Ascending aorta (tissue), 2 donors: ENCODE data around the gene RASL10A. TPM values are rescaled to one million over a fixed set of nuclear protein-coding genes. Genes with fewer than 3 reads are reported as not detected.
A peak's percentile ranks its signal among the peaks of the same experiment; 100 is the strongest.

Source experiments
- DNase-seq, 2 donors: peaks; one replicate each; pipeline ENCODE4 v3.0.0-alpha.2; 2019; ENCODE audit warnings: low spot score in 2 of 2
- H3K27ac ChIP-seq, 2 donors: fragments of 200-600 bp; sonication (generic); one replicate each; pipeline ENCODE4 v1.5.1; 2016 to 2017; ENCODE audit warnings: mild to moderate bottlenecking in 1 of 2
- H3K27me3 ChIP-seq: fragments of 200-600 bp; sonication (generic); one replicate; pipeline ENCODE4 v1.5.1; 2017
- H3K36me3 ChIP-seq, 2 donors: fragments of 200-600 bp; sonication (generic); one replicate each; pipeline ENCODE4 v1.5.1; 2016
- H3K4me1 ChIP-seq, 2 donors: fragments of 200-600 bp; sonication (generic); one replicate each; pipeline ENCODE4 v1.5.1; 2016 to 2017; ENCODE audit warnings: mild to moderate bottlenecking in 1 of 2
- H3K4me3 ChIP-seq, 2 donors: fragments of 200-600 bp; sonication (generic); one replicate each; pipeline ENCODE4 v1.5.1; 2016 to 2017; ENCODE audit warnings: mild to moderate bottlenecking in 1 of 2
- H3K9me3 ChIP-seq, 2 donors: fragments of 200-600 bp; sonication (generic); one replicate each; pipeline ENCODE4 v1.5.1; 2016
- intact Hi-C: fragments of 100-400 bp; cut with DNase I; formaldehyde crosslinking; loops from one replicate; pipeline ENCODE4 v1.15.1; 2023
- total RNA-seq: library from RNA; depleted of rRNA; stranded (reverse); fragments of >200 nt; gene quantifications from one replicate; pipeline ENCODE4 v1.1.0, GENCODE V29; 2016
- TF ChIP-seq, protein P1 (sequence below), 3 experiments: fragments of 200-600 bp in 2 of 3; fragments of 450-650 bp in 1 of 3; sonication (generic) in 2 of 3; IDR thresholded peaks; one replicate each; pipeline ENCODE4 v1.5.1; 2016 to 2019; ENCODE audit warnings: antibody characterized with exemption in 3 of 3, mild to moderate bottlenecking in 1 of 3, moderate library complexity in 1 of 3

The RASL10A gene
- total RNA-seq, 1 donor from 2014 or later: not detected

DNA sequence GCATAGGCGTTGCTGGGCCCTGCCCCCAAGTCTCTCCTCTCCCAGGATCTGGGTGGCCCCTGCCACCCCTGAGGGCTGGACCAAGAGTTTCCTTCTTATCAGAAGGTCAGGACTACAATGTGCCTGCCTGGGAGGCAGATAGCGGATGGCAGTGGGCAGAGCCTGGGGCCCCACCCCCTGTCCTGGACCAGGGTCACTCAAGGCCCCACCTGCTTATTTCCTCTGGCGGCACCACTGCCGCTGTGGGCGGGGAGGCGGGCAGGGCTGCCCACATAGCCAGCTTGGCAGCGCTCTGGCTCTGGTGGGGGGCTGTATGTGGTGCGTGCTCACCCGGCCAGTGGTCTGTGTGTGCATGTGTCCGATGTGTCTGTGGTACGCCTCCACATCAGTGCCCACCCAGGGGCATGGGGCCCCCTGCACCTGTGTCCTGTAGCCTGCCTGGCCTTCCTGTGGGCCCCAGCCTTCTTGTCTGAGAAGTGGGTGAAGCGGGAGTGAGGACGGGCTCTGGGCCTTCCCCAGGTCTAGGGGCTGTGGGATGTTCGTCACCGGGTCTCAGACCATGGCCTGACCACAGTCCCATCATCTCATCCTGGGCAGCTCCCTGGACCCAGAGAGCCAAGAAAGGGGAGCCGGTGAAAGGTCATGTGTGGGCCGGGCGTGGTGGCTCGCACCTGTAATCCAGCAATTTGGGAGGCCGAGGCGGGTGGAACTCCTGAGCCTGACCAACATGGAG lies 6.0 kb downstream of the RASL10A start:
- intact Hi-C loops: no loop called here
- H3K4me3 ChIP-seq: peak overlapping the region; percentile 2 to 80
- no peak for DNase-seq
- peaks cover 6% of the 10 kb centered on the region for H3K27me3 ChIP-seq
- no peaks in the 10 kb centered on the region for H3K9me3 ChIP-seq
- TF ChIP-seq, protein P1, sequence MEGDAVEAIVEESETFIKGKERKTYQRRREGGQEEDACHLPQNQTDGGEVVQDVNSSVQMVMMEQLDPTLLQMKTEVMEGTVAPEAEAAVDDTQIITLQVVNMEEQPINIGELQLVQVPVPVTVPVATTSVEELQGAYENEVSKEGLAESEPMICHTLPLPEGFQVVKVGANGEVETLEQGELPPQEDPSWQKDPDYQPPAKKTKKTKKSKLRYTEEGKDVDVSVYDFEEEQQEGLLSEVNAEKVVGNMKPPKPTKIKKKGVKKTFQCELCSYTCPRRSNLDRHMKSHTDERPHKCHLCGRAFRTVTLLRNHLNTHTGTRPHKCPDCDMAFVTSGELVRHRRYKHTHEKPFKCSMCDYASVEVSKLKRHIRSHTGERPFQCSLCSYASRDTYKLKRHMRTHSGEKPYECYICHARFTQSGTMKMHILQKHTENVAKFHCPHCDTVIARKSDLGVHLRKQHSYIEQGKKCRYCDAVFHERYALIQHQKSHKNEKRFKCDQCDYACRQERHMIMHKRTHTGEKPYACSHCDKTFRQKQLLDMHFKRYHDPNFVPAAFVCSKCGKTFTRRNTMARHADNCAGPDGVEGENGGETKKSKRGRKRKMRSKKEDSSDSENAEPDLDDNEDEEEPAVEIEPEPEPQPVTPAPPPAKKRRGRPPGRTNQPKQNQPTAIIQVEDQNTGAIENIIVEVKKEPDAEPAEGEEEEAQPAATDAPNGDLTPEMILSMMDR (IDR thresholded peaks at IDR 0.05): no peak
- H3K4me1 ChIP-seq: peaks cover 31 to 53% of the 10 kb centered on the region in 2 donors
- H3K27ac ChIP-seq: peak overlapping the region; percentile 68 to 87
- no peaks in the 10 kb centered on the region for H3K36me3 ChIP-seq

DNA sequence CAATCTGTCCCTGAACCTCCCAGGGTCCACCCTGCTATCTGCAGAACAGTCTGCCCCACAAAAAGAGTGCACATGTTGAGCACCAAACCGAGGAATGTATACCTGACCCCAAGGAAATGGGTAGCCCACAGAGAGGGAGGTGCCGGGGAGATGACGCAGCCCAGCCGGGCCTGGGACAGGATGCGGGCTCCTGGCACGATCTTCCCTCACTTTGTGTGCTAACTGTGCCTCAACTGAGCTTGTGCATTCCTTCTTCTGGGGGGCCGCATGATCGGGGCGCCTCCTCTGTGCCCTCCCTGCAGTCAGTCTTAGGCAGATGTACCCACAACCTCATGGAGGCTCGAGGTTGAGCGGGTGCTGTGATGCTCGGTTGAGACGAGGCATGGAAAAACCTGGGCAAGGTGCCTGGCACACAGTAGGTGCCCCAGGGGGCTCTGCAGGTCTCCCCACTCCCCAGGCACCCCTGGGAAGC lies 6.7 kb downstream of the RASL10A start:
- no peaks in the 10 kb centered on the region for H3K36me3 ChIP-seq
- peak overlapping the region; percentile 83 to 87 for H3K27ac ChIP-seq
- no peaks in the 10 kb centered on the region for H3K9me3 ChIP-seq
- TF ChIP-seq, protein P1 (IDR thresholded peaks at IDR 0.05): no peak
- intact Hi-C loops: no loop called here
- H3K4me1 ChIP-seq: peaks cover 31 to 47% of the 10 kb centered on the region in 2 donors
- peak overlapping the region; percentile 2 to 80 for H3K4me3 ChIP-seq
- H3K27me3 ChIP-seq: peaks cover under 1% of the 10 kb centered on the region
- DNase-seq: no peak

DNA sequence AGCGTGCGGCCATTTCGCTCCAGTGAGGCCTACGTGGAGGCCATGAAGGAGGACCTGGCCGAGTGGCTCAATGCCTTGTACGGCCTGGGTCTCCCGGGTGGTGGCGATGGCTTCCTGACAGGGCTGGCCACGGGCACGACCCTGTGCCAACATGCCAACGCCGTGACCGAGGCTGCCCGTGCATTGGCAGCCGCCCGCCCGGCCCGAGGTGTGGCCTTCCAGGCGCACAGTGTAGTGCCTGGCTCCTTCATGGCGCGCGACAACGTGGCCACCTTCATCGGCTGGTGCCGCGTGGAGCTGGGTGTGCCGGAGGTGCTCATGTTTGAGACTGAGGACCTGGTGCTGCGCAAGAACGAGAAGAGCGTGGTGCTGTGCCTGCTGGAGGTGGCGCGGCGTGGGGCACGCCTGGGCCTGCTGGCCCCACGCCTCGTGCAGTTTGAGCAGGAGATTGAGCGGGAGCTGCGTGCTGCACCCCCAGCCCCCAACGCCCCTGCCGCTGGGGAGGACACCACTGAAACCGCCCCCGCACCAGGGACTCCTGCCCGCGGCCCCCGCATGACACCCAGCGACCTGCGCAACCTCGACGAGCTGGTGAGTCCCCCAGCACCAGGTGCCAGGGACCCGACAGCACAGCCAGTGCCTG lies 7.2 kb downstream of the RASL10A start:
- H3K4me1 ChIP-seq: peaks cover 26 to 43% of the 10 kb centered on the region in 2 donors
- DNase-seq: no peak
- H3K4me3 ChIP-seq: peak overlapping the region; percentile 80 to 99
- no peaks in the 10 kb centered on the region for H3K36me3 ChIP-seq
- TF ChIP-seq, protein P1 (IDR thresholded peaks at IDR 0.05): no peak
- H3K9me3 ChIP-seq: no peaks in the 10 kb centered on the region
- intact Hi-C loops: no loop called here
- no peaks in the 10 kb centered on the region for H3K27me3 ChIP-seq
- peak overlapping the region; percentile 83 to 87 for H3K27ac ChIP-seq

DNA sequence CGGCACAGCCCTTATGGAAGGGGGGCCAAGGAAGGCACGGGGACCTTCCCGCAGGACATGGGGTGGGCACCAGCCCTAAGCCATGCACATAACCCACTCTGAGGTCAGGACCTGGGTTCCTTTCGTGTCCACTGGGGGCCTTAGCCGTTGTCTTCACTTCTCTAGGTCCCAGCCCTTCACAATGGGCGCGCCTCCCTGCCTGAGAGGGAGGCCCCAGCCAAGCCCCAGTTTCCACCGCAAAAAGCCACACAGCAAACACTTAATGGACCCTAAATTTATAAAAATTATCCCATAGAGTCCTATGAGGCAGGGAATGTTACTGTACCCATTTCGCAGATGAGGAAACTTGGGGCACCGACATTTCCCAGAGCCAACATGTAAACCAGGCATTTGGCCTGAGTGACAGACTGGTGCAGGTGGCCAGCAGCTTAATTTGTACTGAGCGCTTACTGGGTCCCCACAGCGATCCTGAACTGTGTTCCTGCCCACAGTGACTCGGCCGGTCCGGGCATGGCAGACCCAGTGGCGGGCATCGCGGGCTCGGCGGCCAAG lies 7.8 kb downstream of the RASL10A start:
- intact Hi-C loops: no loop called here
- Histone ChIP-seq H3K4me3 (peak overlapping the region; percentile 80 to 99), H3K27me3 (no peaks in the 10 kb centered on the region), H3K36me3 (no peaks in the 10 kb centered on the region), H3K9me3 (no peaks in the 10 kb centered on the region), H3K4me1 (peaks cover 26 to 49% of the 10 kb centered on the region in 2 donors), H3K27ac (peak overlapping the region; percentile 83 to 87)
- TF ChIP-seq, protein P1 (IDR thresholded peaks at IDR 0.05): no peak
- DNase-seq: no peak

DNA sequence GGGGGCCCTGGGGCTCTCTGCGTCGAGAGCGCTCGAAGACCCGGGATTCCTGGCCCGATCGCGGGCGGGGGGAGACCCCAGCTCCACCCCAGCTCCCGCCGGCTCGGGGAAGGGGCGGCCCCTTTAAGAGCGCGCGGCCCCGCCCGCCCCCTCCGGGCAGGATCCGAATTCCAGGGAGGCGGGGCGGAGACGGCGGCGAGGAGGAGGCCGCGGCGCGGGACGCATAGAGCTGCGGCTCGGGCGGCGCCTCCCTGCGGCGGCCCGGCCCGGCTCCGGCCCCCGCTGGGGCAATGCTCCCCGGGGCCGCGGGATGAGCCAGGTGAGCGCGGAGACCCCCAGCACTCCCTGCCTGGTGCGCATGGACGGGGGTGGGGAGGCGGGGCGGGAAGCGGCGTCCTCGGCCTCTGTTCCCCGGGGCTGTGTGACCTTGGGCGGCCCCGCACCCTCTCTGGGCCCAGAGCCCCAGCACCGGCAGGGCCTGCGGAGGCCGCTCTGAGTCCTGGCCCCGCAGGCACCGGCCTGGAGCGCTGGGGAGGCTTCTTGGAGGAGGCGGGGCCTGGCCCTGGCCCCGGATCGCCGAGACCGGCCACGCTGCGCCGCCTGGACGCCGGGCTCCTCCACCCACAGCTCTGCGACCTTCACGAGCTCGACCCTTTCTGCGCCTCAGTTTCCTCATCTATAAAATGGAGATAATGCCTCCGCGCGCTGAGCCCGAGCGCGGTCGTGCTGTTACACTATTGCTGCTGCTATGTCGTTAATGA lies 8.5 kb downstream of the RASL10A start:
- peak in 1 of 2 donors; percentile 88 for DNase-seq
- intact Hi-C loops: loop anchor here (1.0 kb wide), 1 partner anchor 40 kb away; the partner anchor contains the start of gene RHBDD3
- no peaks in the 10 kb centered on the region for H3K9me3 ChIP-seq
- no peaks in the 10 kb centered on the region for H3K27me3 ChIP-seq
- peak overlapping the region; percentile 80 to 99 for H3K4me3 ChIP-seq
- peak overlapping the region; percentile 83 to 87 for H3K27ac ChIP-seq
- TF ChIP-seq, protein P1 (IDR thresholded peaks at IDR 0.05): no peak
- H3K4me1 ChIP-seq: peaks cover 26 to 54% of the 10 kb centered on the region in 2 donors
- no peaks in the 10 kb centered on the region for H3K36me3 ChIP-seq
